Activated naive CD8-positive, alpha-beta T cell treated with anti-CD3 and anti-CD28 coated beads, Interleukin-2, amount 50 U/mL, for 16 hours (primary cell): Measurements from ENCODE around the gene SPP2.

Source experiments
- DNase-seq: peaks from one replicate; pipeline ENCODE4 v3.0.0-alpha.2; 2020; ENCODE audit warnings: low read depth, low spot score

SPP2 gene, protein sequence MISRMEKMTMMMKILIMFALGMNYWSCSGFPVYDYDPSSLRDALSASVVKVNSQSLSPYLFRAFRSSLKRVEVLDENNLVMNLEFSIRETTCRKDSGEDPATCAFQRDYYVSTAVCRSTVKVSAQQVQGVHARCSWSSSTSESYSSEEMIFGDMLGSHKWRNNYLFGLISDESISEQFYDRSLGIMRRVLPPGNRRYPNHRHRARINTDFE

DNA sequence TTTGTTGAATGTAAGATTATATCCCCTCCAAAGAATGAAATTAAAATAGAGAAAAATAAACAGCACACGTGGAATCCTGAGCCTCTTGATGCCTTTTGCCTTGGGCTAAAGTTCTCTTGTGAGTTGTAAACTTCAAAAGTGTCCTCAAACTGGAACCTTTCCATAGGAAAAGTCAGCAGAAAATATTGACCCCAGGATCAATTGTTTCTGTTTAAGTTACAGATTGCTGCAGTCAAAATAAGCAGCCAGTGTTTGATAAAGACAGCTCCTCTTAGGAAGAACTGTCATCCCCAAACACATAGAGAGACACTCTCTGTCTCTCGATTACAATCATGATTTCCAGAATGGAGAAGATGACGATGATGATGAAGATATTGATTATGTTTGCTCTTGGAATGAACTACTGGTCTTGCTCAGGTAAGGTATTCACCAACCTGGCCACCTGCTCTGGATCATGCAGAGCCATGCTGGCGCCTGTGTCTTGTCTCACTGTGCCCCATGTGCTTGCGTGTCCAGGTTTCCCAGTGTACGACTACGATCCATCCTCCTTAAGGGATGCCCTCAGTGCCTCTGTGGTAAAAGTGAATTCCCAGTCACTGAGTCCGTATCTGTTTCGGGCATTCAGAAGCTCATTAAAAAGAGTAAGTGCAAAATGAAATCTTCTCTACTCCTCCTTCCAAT lies at the start of gene SPP2:
Gene SPP2 (plus strand): TSS at position 248 of the 681 bp plus-strand sequence. CDS start 85 bp downstream, at position 333.
- DNase-seq: no peak

DNA sequence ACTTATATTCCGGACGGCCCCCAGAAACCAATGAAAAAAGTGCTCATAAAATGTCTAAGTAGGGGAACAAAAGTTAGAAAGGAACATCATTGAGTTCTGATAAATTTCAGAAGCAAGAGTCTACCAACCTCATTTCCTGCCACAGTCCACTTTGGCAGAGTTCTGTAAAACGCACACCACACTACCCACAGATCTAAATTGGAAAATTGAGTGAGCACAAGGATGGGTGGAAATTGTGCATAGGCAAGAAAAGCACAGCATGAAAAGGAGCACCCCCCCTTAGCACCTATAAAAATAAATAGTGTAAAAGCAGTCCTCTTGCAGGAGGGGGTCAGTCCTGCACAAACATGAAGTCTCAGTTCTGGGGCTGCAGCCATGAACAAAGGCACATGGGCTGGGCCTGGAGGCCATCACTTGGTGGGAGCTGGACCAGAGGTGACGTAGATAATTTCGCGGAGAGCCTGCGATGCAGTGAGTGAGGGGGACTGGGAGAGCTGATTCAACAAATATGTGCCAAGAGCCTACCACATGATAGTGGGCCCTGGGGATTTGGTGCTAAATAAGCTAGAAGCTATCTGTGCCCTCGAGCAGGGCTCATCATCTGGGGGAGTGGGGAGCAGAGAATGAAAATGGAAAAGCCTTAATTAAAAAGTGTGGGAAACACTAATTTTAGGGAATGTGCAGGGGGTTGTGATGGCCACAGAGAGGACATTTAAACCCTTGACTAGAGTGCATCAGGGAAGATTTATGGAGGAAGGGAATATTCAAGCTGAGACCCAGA lies 48.9 kb upstream of the SPP2 start:
- DNase-seq: no peak

DNA sequence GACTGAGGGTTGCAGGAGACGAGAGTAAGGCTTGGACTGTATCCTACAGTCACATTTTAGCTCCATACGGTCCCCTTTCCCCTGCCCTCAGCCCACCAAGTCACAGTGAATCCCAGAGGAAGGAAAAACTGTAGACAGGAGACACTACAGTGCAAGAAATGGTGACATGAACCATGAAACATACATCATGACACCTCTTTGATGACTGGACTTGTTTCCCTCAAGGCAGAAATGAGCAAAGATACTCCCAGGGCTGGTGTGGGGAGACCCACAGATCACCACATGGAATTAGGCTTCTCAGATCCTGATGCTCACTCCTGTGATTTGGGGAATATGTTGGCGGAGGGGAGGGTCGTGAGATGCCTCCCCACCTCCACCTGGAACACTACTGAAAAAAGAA lies 48.2 kb upstream of the SPP2 start:
- DNase-seq: no peak

DNA sequence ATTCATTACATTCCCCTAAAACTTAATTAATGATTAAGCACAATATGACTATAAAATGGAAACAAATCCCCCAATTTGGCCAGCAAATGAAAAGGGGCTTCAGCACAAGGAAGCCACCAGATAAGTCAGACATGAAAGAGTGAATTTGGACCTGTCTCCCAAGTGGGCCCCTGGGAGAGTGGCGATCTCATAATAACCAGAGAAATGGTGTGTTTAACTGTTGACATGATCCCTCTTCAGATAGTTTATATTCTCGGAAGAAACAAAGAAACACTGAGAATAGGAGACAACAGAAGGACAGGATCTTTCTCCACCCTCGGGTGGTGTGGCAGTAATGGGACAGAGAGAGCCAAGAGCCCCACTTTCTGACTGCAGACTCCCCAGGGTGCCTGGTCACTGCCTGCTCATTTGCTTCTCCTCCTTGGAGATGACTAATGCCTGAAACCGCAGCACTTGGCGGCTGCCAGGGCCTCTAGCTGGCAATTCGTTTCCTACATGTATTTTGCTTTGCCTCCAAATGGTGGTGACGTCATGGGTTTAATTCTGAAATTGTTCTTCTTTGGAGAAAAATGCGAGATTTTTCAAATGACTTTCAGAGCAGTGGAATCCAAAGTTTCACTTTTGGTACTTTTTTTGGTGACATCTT lies 46.4 kb upstream of the SPP2 start:
- no peak for DNase-seq

DNA sequence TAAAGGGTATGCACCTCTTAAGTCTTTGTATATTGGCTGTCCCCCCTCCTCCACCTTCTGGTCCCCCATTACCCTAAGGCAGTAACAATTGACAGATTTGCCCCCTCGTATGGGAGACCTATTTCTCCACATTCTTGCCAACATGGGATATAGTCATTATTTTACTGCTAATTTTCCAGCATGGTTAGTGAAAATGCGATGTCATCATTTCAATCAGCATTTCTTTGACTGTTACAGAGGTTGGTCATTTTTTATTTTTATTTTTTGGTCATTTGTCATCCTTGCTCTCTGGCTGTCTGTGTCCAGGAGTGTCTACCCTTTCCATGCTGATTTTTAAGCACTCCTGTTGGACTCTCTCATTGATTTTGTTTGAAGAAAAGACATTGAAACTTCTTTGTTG lies 45.4 kb upstream of the SPP2 start:
- DNase-seq: no peak

DNA sequence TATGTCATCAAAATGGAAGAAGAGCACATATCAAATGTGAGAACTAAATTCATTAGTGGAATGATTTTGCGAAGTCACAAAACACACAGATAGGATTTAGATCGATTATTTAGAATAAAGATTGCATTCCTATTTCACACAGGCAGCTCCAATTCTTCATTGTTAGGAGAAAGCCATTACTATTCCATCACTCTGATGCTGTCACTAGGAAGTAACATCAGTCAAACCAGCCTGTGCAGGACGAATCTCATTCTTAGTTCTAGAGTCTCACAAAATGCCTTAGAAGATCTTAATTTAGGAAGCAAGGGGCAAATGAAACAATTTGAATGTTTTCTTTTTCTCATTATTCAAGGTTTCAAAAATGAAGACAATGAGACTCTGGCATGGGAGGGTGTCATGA lies 44.0 kb upstream of the SPP2 start:
- DNase-seq: no peak

DNA sequence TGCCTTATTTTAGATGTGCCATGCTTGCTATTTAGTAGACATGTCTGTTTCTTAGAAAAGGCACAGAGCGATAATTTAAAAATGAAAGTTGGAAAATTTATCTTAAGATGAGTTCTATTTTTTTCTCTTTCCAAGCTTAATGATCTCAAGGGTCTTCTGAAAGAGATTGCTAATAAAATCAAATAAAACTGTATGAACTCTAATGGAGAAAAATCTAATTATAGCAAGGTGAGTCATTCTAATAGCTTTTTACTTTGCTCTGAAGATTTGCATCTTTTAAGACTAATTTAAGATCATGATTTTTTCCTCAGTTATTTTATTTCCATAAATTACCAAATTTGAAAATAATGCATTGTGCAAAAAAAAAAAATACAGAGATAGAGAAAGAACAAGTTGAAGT lies 36.1 kb upstream of the SPP2 start:
- DNase-seq: no peak

DNA sequence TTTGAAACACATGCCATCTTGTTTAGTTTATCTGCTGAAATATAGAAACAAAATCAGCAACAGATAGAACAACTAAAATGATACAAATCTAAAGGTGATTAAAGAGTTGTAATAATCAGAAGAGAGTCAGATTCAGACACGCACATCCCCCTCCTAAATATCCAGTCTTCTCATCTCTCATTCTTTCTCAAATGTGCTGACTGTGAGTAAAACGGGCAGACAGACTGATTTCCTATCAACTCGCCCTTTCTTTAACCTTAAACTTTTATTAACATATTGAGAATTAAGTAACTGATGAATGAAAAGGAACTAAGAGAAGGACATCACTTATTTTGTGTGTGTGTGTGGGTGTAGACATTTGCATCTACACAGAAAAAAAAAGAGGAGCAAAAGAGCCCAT lies 34.6 kb upstream of the SPP2 start:
- no peak for DNase-seq

DNA sequence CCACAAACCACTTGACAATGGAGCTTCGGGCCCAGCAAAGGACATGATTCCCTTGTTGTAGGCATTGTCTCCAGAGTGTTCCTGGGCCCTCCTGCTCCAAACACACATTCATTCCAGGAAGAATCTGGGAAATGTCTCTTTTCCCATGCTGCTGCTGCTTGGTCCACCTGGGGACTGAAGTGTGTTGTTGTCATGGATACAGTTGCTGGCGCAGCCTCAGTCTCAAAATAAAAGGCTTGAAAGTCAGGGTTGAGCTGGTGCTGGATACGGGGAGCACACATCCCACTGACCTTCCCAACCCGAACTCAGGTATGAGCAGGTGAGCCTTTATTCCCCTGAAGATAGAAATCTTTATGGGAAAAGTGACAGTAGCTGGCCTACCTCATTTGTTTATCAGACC lies 30.6 kb upstream of the SPP2 start:
- DNase-seq: no peak

DNA sequence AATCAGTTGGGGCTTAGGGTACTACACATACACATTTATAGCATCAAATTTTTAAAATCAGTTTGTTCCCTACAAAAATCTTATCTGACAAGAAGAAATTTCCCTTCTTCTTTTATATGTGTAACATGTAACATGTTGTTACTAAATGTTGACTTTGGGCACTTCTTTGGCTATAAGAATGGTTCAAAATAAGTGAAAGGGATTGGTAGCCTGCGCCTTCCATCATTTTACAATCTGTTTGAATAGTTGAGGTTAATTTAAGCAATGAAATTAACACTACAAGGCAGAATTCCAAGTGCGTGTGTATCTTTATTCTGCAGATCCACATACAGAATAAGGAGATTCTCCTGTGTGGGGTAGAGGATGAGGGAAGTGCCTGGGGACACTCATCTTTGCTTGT lies 30.2 kb upstream of the SPP2 start:
- DNase-seq: no peak

DNA sequence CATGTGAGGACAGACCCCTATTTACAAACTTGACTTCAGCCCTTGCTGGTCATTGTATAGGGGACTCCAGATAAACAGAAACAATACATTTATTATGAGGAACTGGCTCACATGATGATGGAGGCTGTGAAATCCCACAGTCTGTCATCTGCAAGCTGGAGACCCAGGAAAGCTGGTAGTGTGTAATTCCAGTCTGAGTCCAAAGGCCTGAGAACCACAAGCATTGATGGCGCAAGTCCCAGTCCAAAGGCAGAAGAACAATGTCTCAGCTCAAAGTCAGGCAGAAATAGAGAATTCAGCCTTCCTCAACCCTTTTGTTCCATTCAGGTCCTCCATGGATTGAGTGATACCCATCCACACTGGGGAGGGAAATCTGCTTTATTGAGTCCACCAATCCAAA lies 28.1 kb upstream of the SPP2 start:
- no peak for DNase-seq

DNA sequence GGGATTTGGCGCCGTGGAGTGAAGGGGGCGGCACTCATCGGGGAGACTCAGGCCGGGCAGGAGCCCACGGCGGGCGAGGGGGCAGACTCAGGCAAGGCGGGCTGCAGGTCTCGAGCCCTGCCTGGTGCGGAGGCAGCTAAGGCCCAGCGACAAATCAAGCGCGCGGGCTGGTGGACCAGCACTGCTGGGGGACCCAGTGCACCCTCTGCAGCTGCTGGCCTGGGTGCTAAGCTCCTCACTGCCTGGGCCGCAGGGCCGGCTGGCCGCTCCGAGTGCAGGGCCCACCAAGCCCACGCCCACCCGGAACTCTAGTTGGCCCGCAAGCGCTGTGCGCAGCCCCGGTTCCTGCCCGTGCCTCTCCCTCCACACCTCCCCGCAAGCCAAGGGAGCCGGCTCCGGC lies 26.2 kb upstream of the SPP2 start:
- no peak for DNase-seq

DNA sequence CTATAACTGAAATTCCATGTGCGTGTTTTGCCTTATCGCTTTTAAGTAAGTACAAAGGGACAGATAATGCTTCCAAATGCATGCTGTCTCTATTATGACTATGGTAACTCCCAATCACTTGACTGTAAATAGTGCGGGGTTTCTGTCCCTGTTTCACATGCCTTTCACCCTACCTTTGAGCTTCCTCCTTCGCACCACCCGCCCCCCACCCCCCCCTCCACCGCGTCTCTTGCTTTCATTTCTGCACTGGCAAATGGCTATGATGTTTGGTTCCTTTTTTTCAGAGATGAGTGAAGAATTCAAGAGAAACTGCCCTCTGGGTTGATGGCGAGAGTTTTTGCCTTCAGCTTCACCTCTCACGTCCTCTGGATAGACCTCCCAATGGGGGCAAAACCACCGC lies 25.0 kb upstream of the SPP2 start:
- no peak for DNase-seq

DNA sequence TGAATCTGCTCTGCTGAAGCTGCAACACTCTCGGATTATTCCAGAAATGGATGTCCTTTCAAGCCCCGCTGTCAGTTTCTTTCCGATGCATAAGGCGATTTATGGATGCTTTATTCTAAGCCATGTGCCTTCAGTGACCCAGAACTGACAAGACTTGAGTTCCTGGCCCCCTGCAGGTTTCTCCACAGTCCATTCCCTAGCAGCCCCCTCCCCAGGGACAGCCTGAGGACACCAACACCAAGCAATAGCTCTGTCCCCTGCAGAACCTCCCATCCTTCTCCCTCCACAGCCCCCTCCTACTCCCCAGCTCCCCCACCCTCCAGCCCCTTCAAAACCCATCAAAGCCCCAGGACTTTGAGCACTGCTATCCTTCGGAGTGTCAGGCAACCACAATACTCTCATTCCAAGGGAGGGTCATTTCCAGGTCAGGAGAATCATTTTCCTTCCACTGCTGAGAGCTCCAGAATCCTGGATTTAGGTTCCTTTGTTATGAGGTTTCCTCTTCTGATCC lies 24.6 kb upstream of the SPP2 start:
- DNase-seq: no peak

DNA sequence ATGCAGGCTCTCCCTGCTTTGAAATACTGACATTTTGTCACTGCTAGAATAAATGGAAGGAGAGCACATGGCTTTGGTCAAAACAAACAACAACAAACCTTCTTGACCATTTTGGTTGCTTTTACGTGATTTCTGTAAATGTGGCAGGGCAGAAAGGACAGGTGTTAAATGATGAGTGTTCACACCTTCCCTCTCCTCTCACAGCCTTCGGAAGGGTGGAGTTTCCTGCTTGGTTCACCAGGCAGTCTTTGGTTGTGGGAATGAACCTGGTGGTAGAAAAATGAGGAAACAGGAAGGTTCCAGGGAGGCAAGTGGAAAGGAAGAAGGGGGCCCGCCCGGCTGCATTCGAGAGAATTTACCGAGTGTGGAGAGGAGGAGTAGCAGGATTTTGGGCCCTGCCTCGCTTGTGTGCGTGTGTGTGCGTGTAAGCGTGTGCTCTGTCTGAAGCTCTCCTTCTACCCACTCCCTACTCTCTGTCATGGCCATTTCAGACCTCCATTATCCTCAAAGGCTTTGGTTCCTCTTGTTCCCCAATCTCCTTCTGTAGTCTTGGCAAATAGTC lies 23.7 kb upstream of the SPP2 start:
- no peak for DNase-seq

DNA sequence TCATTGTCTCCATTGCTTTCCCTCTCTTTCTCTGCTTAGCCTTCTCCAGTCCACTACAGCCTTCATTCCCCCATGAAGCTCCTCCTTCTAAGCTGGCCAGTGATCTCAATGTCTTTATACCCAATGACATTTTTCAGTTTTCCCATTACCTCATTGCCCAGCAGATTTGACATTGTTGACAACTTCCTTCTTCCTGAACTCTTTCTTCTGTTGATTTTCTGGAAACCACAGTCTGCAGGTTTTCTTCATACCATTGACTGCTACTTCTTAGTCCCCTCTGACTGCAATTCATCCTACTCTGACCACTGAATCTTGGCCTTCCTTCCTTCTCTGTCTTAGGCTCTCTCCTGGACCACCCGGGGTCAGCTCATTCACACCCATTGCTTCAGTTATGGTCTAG lies 22.9 kb upstream of the SPP2 start:
- DNase-seq: no peak

DNA sequence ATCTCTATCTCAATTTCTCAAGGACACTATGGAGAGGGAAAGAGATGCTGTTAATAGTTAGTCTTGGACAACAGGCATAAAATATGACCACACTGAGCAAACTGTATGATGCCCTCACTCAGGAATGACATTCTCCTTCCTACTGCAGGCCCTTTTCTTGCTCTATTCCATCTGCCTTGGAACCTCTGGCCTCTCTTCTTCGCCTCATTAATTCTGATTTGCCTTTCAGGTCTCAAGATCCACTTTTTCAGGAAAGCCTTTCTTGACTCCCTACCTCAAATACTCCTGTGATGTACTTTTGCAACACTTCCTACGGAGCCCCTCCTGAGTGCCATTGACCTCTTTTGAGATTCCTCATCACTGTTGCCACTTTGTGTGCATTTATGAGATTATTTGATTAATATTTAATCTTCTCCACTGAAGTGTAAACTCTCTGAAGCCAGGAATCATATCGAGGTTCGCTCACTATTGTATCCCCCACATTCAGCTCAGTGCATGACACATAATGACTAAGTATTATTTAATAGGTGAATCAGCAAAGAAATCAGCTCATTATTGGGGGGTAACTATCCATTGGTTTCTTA lies 21.3 kb upstream of the SPP2 start:
- DNase-seq: no peak

DNA sequence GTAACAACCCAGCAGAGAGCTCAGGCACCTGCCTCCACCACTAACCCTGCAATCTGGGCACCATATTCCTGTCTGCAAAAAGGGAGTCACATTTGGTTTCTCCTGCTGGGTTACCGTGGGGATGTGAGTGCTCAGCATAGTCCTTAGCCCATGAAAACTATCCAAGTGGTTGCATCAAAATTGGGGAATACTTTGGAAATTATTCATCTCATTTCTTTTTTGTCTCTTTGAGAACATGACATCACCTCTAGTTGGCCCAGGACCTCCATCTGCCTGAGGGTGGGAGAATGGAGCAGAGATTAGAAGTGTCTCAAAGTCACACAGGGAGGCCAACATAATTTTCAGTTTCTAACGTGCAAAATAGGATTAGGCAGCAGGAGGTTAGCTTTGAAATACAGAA lies 19.3 kb upstream of the SPP2 start:
- DNase-seq: no peak

DNA sequence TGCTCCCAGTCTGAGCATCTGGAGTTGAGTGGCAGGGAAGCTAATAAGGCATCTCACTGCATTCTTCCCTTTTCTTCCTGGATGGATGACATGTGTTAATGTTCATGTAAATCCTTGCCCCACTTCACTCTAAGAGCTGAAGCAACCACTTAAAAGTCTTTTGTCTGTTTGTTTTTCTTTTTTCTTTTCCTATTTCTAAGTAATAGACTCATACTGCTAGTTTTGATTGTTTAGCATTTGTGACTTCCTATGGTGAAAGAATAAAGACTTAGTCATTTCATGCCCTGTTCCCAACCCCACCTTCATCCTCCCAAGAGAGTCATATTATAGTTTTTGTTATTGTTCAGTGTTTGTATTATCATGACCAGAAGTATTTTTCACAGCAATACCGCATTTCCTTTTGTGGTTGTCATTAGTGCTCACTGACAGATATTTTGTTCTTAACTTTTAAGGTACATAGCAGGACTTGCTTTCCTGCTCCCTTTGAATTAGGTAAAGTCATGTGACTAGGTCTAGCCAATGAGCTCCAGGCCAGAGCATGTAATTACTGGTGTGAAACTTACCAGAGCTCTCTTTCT lies 18.1 kb upstream of the SPP2 start:
- no peak for DNase-seq

DNA sequence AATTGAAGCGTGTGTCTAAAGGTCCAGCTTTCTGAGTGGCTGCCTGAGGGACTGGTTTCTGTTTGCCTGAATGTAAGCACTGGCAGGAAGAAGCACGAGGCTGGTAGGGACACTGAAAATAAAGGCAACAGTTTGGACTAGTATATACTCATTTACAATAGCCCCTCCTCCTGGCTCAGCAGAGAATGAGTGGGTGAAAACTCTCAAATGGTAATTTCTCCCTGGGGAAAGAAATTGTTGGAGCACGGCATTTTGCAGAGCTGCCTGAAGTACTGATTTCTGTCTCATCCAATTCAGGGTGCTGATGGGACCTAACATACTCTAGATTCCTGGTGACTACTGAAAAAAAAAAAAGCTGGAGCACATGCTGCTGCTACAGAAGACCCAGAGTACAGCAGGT lies 17.3 kb upstream of the SPP2 start:
- DNase-seq: no peak

DNA sequence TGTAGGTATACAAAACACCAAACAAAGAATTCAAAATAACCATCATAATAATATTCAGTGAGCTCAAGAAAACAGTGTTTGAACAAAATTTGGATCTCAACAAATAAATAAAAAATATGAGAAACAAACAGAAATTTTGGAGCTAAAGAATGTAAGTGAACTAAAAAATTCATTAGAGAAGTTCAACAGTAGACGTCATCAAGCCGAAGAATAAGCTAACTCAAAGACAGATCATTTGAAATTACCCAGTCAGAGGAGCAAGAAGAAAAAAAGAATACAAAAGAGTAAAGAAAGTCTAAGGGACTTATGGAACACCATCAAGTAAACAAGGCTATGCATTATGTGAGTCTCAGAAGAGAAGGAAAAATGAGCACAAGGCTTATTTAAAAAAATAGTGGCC lies 16.6 kb upstream of the SPP2 start:
- no peak for DNase-seq
